ENCODE data around the gene EOLA2. TPM values are rescaled to one million over a fixed set of nuclear protein-coding genes. Genes with fewer than 3 reads are reported as not detected.
"Not testable (repeated sequence)": the region's sequence is repeated elsewhere in the genome, so short reads cannot be mapped to it uniquely, and the experiment has no call there.

EOLA2 gene
- total RNA-seq, 2 donors from 2014 or later: 44.2 to 54.3 TPM

DNA sequence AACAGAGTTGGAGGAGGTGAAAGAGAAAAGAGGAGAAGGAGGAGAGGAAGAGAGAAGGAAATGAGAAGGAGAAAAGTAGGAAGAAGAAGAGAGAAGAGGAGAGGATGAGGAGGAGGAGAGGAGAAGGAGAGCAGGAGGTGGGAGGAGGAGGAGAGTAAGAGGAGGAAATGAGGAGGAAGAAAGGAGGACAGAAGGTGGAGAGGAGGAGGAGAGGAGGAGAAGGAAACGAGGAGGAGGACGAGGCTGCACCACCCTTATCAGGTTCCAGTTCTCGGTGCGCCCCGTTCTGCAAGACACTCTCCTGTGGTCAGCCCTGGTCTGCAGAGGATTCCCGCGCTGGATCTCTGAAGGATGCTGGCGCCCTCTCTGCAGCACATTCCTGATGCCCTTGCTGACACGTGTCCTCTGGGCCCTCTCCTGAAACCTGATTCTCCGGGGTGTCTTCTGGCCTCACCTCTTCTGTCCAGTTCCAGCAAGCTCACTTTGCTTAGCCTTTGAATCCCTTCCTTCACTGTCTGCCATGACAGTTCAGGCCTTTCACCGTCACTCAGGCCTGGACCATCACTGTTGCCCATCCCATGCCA, 6.9 kb upstream of the EOLA2 start:
- not testable (repeated sequence) for H3K9me3 Mint-ChIP-seq; H3K36me3 Mint-ChIP-seq (ENCODE audit: insufficient read depth in 2 of 2); H3K4me1 Mint-ChIP-seq (ENCODE audit: low read depth); DNase-seq; ATAC-seq (replicated peaks in 1 of 2); H3K4me3 Mint-ChIP-seq
- Mint-ChIP-seq H3K27me3 (ENCODE audit: low read depth) (peaks cover 20% of the 10 kb centered on the region), H3K27ac (peak overlapping the region; percentile 51)

DNA sequence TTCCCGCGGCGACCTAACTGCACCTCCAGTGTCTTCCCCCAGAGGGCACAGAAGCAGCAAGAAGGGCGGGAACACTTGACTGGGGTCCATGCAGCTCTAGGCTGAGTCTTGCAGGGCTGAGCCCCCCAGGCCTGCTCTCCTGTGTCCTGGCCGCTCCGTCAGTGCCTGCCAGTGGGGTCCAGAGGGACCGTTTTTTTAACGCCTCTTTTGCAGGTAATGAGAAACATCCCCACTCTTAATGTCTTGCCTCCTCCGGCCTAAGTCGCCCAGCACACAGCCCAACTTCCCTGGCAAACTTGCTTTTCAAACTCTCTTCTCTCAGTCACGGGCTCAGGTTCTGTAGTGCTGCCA, 2.4 kb upstream of the EOLA2 start:
- Mint-ChIP-seq H3K27ac (peak overlapping the region; percentile 96), H3K27me3 (ENCODE audit: low read depth) (peaks cover 19% of the 10 kb centered on the region), H3K4me3 (peak overlapping the region; percentile 94 to 96)
- H3K9me3 Mint-ChIP-seq; H3K4me1 Mint-ChIP-seq (ENCODE audit: low read depth); ATAC-seq (replicated peaks in 1 of 2); H3K36me3 Mint-ChIP-seq (ENCODE audit: insufficient read depth in 2 of 2); DNase-seq: not testable (repeated sequence)

DNA sequence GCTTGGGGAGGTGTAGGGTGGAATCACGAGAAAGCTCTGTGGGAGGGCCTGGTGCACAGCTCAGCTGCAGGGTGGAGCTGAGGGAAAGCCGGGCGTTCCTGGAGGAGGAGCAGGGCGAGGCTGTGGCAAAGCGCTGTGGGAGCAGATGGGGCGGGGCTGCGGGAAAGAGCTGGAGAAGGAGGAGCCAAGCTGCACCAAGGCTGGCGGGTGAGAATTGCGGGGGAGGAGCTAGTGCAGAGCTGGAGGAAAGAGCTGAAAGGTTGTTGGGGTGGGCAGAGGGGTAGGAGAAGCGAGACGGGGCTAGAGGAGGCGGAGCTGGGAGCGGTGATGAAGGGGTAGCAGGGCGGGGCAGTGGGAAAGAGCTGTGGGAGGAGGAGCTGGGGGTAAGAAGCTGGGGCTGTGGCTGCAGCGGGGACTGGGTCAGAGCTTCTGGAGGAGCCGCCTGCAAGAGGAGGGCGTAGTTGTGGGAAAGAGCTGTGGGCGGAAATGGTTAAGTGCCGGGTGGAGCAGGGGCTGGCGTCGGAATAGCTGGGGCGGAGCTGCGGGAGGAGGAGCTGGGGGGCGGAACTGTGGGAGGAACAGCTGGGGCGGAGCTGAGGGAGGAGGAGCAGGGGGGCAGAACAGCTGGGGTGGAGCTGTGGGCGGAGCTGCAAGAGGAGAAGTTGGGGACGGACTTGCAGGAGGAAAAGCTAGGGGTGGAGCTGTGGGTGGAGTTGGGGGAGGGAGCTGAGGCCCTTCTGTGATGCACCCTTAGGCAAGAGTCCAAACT, 1.8 kb upstream of the EOLA2 start:
- H3K27ac Mint-ChIP-seq: peak overlapping the region; percentile 96
- peaks cover 14% of the 10 kb centered on the region for H3K27me3 Mint-ChIP-seq (ENCODE audit: low read depth)
- peak overlapping the region; percentile 94 to 96 for H3K4me3 Mint-ChIP-seq
- peaks cover 0 to 2% of the 10 kb centered on the region in 2 donors for H3K36me3 Mint-ChIP-seq (ENCODE audit: insufficient read depth in 2 of 2)
- ATAC-seq (replicated peaks in 1 of 2) (peak; percentile 55 to 58), DNase-seq (peak; percentile 89 to 94)
- H3K9me3 Mint-ChIP-seq: no peaks in the 10 kb centered on the region
- no peaks in the 10 kb centered on the region for H3K4me1 Mint-ChIP-seq (ENCODE audit: low read depth)

DNA sequence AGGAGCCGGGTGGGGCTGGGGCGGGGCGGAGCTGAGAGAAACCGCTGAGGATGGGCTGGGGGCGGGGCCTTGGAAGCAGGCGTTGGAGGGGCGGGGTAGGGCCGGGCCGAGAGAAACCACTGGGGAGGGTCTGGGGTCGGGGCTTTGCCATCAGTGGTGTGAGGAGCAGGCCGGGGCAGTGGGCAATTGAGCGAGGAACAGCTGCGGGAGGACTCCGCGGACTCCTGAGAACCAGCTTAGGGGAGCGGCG, 1.3 kb upstream of the EOLA2 start:
- Mint-ChIP-seq H3K9me3 (no peaks in the 10 kb centered on the region), H3K36me3 (ENCODE audit: insufficient read depth in 2 of 2) (peaks cover 0 to 3% of the 10 kb centered on the region in 2 donors), H3K27ac (peak overlapping the region; percentile 96), H3K4me3 (peak overlapping the region; percentile 94 to 96), H3K4me1 (ENCODE audit: low read depth) (no peaks in the 10 kb centered on the region), H3K27me3 (ENCODE audit: low read depth) (peaks cover 8% of the 10 kb centered on the region)
- DNase-seq: no peak
- ATAC-seq (replicated peaks in 1 of 2): peak; percentile 35 to 41

DNA sequence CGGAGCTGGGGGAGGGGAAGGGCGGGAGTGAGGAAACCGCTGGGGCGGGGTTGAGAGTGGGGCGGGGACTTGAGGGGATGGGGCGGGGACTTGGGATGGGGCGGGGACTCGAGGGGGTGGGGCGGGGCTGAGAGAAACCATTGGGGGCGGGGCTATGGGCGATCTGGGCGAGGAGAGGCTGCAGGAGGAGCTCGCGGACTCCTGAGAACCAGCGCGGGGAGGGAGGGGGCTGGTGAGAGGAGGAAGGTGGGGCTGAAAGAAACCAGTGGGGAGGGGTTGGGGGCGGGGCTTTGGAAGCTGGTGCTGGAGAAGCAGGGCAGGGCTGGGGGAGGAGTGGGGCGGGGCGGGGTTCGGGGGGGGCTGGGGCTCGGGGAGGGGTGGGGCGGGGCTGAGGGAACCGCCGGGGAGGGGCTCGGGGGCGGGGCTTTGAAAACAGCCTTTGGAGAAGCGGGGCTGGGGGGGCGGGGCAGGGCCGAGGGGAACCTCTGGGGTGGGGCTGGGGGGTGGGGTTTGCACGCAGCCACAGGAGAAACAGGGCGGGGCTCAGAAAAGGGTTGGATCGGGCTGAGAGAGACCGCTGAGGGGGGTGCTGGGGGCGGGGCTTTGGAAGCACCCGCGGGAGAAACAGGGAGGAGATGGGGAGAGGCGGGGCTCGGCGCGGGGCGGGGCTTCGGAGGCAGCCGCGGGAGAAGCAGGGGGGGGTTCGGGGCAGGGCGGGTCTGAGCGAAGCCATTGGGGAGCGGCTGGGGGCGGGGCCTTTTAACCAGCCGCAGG, 777 bp upstream of the EOLA2 start:
- H3K4me1 Mint-ChIP-seq (ENCODE audit: low read depth): no peaks in the 10 kb centered on the region
- H3K9me3 Mint-ChIP-seq: no peaks in the 10 kb centered on the region
- peak; percentile 4 to 10 for ATAC-seq (replicated peaks in 1 of 2)
- no peak overlapping the region for H3K27ac Mint-ChIP-seq
- peaks cover 3% of the 10 kb centered on the region for H3K27me3 Mint-ChIP-seq (ENCODE audit: low read depth)
- peak overlapping the region; percentile 27 to 83 for H3K4me3 Mint-ChIP-seq
- DNase-seq: peak; percentile 92 to 94
- H3K36me3 Mint-ChIP-seq (ENCODE audit: insufficient read depth in 2 of 2): peaks cover 2 to 3% of the 10 kb centered on the region in 2 donors

DNA sequence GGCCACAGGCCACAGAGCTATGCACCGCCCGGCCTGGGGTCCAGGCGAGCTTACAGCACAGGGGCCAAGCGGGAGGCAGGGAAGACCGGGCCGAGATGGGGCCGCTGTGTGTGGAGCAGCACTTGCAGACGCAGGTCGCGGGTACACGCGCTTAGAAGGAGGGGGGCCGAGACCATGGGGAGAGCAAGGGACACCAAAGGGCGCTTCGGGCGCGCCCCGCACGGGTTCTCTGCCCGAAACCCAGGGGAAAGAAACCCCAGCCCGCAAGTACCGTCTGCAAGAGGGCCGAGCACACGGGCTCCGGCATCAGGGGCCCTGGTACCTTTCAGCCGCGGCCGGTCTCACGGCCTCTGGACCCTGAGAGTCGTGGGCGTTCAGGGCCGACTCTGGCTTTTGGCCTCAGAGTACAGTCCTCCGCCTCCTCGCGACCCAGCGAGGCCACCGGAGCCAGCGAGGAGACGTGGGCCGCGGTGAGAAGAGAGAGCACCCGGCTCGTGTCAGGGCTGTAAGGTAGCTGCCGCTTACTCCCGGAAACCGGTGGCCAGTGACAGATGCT, 342 bp downstream of the EOLA2 start:
- H3K4me1 Mint-ChIP-seq (ENCODE audit: low read depth): no peaks in the 10 kb centered on the region
- H3K27ac Mint-ChIP-seq: peak overlapping the region; percentile 88
- peaks cover 2 to 3% of the 10 kb centered on the region in 2 donors for H3K36me3 Mint-ChIP-seq (ENCODE audit: insufficient read depth in 2 of 2)
- peak overlapping the region; percentile 69 to 83 for H3K4me3 Mint-ChIP-seq
- H3K27me3 Mint-ChIP-seq (ENCODE audit: low read depth): no peaks in the 10 kb centered on the region
- ATAC-seq (replicated peaks in 1 of 2): no peak
- DNase-seq: peak in 1 of 2 donors; percentile 24
- H3K9me3 Mint-ChIP-seq: no peaks in the 10 kb centered on the region

DNA sequence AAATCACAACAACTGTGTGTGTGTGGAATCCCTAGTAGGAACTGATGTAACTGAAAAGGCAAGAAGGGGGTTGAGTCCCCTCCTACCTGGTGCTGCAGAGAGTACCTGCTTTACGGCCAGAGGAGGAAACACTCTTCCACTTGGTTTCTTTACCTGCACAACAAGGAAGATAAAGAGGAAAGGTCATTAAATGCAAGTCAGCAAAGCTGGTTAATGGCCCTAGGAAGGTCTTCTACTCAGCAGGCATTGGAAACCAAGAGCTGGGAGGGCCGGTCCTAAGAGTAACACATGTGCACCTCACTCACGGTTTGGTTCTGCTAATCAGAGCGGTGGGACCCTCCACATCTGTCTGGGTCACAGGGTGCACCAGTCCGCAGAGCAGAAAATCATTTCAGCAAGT, 963 bp downstream of the EOLA2 start:
- not testable (repeated sequence) for DNase-seq; ATAC-seq (replicated peaks in 1 of 2); H3K4me1 Mint-ChIP-seq (ENCODE audit: low read depth); H3K36me3 Mint-ChIP-seq (ENCODE audit: insufficient read depth in 2 of 2); H3K9me3 Mint-ChIP-seq; H3K27me3 Mint-ChIP-seq (ENCODE audit: low read depth)
- peak overlapping the region; percentile 88 for H3K27ac Mint-ChIP-seq
- peak overlapping the region; percentile 69 to 83 for H3K4me3 Mint-ChIP-seq

DNA sequence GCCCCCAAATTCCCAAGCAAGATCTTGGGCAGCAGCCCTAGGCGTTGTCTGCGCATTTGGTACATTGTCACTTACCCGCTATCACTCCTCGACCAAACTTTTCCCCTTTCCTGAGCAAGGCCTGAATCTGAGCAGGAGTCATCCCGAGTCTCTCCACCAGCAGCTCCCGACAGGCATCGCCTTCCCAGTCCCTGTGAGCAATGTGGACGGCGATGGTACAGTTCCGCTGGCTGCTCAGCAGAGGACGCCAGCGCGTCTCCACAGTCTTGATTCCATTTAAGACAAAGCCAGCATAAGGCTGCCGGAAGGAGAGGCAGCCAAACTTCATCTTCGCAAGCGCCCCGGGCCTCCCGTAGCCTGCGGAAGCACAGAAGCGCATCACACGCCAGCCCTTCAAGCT, 4.7 kb downstream of the EOLA2 start:
- H3K27ac Mint-ChIP-seq; DNase-seq; H3K9me3 Mint-ChIP-seq; H3K27me3 Mint-ChIP-seq (ENCODE audit: low read depth); H3K4me1 Mint-ChIP-seq (ENCODE audit: low read depth); ATAC-seq (replicated peaks in 1 of 2); H3K4me3 Mint-ChIP-seq; H3K36me3 Mint-ChIP-seq (ENCODE audit: insufficient read depth in 2 of 2): not testable (repeated sequence)

DNA sequence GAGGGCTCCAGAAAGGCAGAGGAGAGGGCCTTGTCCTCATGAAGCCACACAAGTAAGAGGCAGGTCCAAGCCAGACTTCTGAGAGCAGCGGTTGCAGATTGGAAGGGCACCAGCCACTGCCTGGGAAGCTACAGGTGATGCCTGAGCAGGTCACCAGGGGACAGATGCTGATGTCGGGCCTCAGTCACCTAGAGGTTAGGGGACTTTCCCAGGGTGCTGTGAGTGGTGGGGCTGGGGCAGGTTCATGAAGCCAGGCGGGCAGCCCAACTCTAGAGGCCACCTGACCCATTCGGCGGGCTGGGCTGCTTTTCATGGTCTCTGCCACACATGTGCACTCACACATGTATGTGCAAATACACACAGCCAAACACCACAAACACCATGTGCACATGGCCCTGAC, 5.3 kb downstream of the EOLA2 start:
- ATAC-seq (replicated peaks in 1 of 2); H3K4me1 Mint-ChIP-seq (ENCODE audit: low read depth); H3K27ac Mint-ChIP-seq; H3K9me3 Mint-ChIP-seq; DNase-seq; H3K27me3 Mint-ChIP-seq (ENCODE audit: low read depth); H3K4me3 Mint-ChIP-seq; H3K36me3 Mint-ChIP-seq (ENCODE audit: insufficient read depth in 2 of 2): not testable (repeated sequence)

DNA sequence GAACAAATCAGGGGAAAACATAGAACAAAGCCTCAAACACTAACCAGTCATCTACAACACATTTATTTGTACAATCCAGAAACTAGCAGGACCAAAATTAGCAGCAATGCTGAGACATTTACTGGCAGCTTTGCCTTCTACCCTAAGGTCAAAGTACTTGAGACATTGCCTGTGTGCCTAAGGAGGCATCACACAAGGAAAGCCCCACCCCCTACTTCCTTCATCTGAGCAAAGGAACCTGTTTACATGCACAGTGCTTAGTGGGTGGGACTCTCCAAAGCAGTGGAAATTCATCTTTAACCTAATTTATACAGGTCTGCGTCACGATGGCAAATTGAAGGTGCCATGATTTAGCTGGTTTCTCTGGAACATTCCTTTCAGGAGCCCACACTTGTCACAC, 6.1 kb downstream of the EOLA2 start:
- not testable (repeated sequence) for H3K9me3 Mint-ChIP-seq; H3K4me3 Mint-ChIP-seq; ATAC-seq (replicated peaks in 1 of 2); H3K4me1 Mint-ChIP-seq (ENCODE audit: low read depth); H3K27me3 Mint-ChIP-seq (ENCODE audit: low read depth); DNase-seq; H3K27ac Mint-ChIP-seq; H3K36me3 Mint-ChIP-seq (ENCODE audit: insufficient read depth in 2 of 2)

DNA sequence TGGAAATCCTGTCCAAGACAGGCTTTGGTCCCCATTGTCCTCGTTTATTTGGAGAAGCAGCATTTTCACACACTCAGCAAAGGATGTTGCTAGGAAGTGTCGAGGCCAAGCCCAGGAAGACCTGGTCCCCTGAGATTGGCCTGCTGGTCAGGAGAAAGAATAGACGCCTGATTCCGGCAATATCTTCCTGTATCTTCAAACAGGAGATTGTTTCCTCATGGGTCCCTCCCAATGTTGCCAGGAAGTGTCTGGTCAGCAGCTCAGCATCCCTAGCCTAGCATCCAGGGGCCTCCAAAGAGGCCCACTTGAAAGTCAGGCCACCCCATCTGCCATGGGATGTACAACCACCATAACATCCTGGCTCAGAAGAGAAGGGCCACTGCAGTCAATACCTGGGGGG, 6.9 kb downstream of the EOLA2 start:
- DNase-seq; H3K36me3 Mint-ChIP-seq (ENCODE audit: insufficient read depth in 2 of 2); H3K9me3 Mint-ChIP-seq; H3K27ac Mint-ChIP-seq; H3K4me1 Mint-ChIP-seq (ENCODE audit: low read depth); ATAC-seq (replicated peaks in 1 of 2); H3K4me3 Mint-ChIP-seq; H3K27me3 Mint-ChIP-seq (ENCODE audit: low read depth): not testable (repeated sequence)

DNA sequence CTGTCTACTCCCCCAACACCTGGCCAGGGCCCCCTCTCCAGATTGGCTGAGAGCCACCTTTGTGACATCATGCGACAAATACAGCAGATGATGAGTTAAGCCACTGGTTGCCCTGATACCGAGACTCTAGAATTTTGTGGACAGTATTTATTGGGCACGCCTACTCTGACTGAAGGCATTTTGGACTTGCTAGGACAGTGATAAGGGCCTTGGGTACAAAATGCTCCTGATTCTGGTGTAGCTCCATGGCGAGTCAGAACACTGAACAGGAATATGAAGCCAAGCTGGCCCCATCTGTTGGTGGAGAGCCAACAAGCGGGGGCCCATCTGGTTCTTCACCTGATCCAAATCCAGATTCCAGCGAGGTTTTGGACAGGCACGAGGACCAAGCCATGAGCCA, 8.9 kb downstream of the EOLA2 start, which contains the start of gene HSFX4:
Gene HSFX4 (plus strand): TSS at position 174 of the 400 bp plus-strand sequence. CDS start 72 bp downstream, at position 246.
- H3K27ac Mint-ChIP-seq; ATAC-seq (replicated peaks in 1 of 2); H3K4me3 Mint-ChIP-seq; H3K4me1 Mint-ChIP-seq (ENCODE audit: low read depth); H3K9me3 Mint-ChIP-seq; DNase-seq; H3K27me3 Mint-ChIP-seq (ENCODE audit: low read depth); H3K36me3 Mint-ChIP-seq (ENCODE audit: insufficient read depth in 2 of 2): not testable (repeated sequence)

DNA sequence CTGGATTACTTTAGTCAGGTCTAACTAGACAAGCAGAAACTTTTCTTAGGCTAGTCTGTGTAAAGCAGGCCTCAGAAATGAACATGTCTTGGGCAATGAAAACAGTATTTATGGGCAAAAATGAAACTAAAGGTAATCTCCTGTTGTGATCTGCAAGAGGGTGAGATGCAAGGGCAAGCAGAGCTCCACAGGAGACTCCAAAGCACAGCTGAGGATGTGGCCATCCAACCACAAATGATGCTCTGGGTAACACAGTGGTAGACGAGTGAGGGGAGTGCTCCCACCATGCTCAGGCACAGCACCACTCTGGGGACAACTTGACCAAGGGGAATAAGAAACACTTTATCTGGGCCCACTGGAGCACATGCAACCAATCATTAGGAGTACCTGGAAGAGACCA, 9.7 kb downstream of the EOLA2 start:
- not testable (repeated sequence) for DNase-seq; H3K4me1 Mint-ChIP-seq (ENCODE audit: low read depth); H3K9me3 Mint-ChIP-seq; H3K27ac Mint-ChIP-seq; H3K27me3 Mint-ChIP-seq (ENCODE audit: low read depth); H3K4me3 Mint-ChIP-seq; H3K36me3 Mint-ChIP-seq (ENCODE audit: insufficient read depth in 2 of 2)
- peak; percentile 17 to 27 for ATAC-seq (replicated peaks in 1 of 2)

All from activated T-cell treated with anti-CD3 and anti-CD28 coated beads, Interleukin-2, amount 50 U/mL, for 72 hours (primary cell).